Stimulated activated CD4-positive, alpha-beta T cell treated with anti-CD3 and anti-CD28 coated beads, TNF-alpha, amount 100 ng/mL, for 1 hour (primary cell): ENCODE measurements around the gene KNG1.
"Not testable (repeated sequence)": the region's sequence is repeated elsewhere in the genome, so short reads cannot be mapped to it uniquely, and the experiment has no call there.

Source experiments
- DNase-seq, 3 donors: peaks; one replicate each; pipeline ENCODE4 v3.0.0-alpha.2; 2020; ENCODE audit warnings: low read depth in 3 of 3, low spot score in 1 of 3

KNG1 gene

DNA sequence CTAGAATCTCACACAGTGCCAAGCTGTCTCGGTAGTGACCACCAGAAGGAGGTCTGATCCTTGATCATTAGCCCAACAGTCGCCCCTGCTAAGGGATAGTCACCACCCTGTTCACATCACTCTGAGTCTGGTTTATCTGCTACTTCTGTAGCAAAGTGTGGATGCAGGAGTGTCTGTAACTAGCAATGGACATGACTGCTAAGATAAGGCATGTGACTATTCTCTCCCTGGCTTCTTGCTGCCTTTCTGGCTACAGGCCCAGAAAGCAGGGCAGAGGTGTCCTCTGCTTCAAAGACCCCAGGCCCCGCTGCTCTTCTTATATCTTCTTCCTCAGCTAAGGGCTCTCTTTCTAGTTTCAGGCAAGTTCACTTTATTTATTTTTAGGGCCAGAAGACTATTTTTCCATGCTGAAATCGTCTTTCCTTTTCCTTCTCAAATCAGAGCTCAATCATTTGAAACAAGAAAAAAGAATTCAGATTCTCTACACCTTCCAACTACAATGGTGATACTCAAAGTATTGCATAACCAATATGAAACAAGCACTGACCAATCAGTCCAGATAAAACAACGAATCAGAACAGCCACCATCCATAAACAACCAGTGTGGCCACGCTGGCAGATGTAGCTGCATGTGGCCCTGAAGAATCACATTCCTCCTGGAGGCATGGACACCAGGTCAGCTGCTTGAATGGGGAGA lies 8.0 kb upstream of the KNG1 start:
- DNase-seq: no peak

DNA sequence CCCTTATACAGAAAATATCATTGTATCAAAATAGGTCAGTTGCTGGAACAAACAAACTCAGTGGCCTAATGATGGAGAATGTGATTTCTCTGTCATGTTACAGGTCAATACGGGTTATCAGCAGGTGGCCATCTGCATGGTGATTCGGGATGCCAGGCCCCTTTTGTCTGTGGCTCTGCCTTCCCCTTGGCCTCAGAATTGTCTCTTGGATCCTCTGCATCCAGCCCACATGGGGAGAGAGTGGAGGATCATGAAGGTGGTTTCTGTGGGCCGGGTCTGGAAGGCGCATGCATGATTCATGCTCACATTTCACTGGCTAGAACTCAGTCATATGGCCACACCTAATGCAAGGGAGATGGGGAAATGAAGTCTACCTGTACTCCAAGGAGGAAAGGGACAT lies 6.5 kb upstream of the KNG1 start:
- DNase-seq: not testable (repeated sequence)

GRCh38 chr3:186713499-186713898 lies 3.7 kb upstream of the KNG1 start:
- no peak for DNase-seq

DNA sequence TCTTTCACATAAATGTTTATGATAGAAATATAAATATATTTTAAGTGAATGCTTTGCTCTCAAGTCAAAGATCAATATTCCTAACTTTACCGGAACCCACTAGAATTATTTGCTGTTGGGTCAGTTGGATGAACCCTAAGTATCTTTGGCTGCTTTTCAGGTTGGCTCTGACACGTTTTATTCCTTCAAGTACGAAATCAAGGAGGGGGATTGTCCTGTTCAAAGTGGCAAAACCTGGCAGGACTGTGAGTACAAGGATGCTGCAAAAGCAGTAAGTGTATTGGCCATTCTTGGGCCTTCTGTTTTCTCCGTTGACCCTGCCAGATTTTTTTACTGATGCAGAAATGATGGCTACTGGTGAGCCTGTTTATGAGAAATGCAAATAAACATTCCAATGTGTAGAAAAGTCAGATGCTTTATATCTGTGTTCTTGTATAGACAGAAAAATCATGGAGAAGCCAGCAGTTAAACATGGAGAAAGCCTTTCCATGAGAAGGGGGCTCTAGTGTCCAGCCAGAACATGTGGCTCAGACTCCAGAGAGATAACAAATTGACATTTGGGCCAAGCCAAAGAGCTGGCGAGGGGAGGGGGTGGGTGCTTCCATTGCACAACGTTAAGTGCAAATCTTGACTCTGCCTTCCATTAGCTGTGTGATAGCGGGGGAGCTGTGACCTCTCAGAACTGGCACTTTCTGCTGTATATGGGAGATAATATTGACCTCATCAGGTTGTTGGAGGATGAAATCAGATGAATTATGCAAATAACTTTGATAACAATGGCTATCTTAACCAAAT lies 3.0 kb downstream of the KNG1 start:
- DNase-seq: no peak

DNA sequence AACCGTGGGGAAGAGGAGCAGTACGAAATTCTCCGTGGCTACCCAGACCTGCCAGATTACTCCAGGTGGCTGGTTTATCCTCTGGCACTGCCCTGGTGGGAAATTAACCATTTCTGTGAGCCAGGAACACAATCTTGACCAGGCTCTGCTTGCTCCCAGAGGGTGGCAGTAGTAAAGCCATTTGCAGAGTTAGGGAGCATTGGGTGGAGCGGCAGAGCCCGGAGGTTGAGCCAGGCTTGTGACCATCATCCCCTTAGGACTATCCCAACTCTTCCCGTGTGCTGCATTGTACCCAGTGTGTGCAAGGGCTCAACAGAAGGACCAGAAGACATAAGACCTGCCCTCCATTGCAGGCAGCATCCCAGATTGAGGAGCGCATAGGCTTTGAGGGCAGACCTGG lies 5.3 kb downstream of the KNG1 start:
- no peak for DNase-seq

GRCh38 chr3:186724911-186725310 lies 7.8 kb downstream of the KNG1 start:
- no peak for DNase-seq

GRCh38 chr3:186732169-186732766 lies 15.1 kb downstream of the KNG1 start:
- DNase-seq: no peak

DNA sequence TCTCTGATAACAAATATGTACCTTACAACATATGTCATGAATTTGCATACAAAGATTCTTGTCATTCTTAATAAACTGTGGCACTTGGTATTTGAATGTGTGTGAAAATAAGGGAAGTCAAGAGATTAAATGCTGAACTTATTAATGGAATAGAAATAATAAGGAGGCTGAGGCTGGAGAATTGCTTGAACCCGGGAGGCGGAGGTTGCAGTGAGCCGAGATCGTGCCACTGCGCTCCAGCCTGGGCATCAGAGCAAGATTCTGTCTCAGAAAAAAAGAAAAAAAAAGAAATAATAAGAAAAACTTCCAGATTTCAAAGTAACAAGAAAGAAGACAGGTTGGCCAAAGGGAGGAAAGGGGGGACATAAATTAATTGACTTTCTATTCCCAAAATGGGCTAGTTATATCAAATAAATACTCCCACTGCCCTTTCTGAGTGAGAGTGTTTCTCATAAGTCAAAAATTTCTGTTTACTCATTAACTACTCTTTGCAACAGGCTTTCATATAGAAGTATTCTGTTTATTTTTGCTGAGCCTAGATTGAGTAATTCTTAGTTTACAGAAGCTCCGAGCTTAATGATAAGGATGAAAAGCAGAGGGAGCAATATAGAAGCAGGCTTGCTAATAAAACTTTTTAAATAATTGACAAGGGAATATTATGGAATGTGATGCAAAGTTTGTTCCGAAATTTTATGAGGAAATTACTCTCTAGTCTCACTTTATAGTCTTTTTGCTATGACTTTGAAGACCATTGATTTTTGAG lies 25.6 kb downstream of the KNG1 start:
- no peak for DNase-seq

GRCh38 chr3:186743666-186744065 lies 26.5 kb downstream of the KNG1 start:
- DNase-seq: no peak

- no peak for DNase-seq
These were observed 28.8 kb downstream of the KNG1 start for GRCh38 chr3:186746008-186746407.

DNA sequence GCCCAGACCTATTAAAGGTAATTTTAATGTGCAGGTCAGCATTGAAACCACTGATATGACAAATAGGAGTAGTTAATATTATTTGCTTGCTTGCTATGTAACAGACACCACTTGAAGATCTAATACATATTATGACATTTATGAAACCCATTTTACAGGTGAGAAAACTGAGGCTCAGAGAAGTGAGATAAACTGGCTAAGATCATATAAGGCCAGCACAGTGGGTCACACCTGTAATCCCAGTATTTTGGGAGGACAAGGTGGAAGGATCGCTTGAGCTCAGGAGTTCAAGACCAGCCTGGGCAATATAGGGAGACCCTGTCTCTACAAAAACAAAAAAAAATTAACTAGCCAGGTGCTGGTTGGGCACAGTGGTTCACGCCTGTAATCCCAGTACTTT lies 33.2 kb downstream of the KNG1 start:
- no peak for DNase-seq

- DNase-seq: no peak
These were observed 34.3 kb downstream of the KNG1 start for GRCh38 chr3:186751480-186751879.

- no peak for DNase-seq
These were observed 36.8 kb downstream of the KNG1 start for GRCh38 chr3:186754006-186754405.

DNA sequence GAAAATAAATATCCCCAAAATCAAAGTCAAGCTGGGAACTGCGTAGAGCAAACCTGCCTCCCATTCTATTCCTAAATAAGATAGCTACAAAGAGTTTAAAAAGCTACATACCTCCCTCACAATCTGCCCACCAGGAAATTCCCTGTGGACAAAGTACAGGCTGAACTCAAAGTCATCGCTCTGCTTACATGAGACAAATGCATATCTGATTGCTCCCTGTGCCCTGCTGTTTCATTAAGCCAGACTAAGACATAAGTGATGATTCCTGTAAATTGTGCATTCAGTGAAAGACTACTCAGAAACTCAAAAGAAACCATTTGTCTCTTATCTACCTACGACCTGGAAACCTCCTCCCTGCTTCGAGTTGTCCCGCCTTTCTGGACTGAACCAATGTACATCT lies 37.7 kb downstream of the KNG1 start:
- no peak for DNase-seq

DNA sequence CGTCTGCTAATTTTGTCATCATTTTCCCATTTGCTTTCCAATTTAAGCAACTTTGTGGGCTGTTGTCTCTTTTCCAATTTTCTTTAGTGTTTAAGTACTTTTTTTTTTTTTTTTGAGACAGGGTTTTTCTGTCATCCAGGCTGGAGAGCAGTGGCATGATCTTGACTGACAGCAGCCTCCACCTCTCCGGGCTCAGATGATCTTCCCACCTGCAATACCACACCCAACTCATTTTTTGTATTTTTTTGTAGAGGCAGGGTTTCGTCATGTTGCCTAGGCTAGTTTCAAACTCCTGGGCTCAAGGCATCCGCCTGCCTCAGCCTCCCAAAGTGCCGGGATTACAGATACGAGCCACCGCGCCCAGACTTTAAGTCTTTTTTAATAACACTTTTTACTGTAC lies 40.1 kb downstream of the KNG1 start:
- no peak for DNase-seq

GRCh38 chr3:186757686-186758220 lies 40.6 kb downstream of the KNG1 start:
- no peak for DNase-seq

DNA sequence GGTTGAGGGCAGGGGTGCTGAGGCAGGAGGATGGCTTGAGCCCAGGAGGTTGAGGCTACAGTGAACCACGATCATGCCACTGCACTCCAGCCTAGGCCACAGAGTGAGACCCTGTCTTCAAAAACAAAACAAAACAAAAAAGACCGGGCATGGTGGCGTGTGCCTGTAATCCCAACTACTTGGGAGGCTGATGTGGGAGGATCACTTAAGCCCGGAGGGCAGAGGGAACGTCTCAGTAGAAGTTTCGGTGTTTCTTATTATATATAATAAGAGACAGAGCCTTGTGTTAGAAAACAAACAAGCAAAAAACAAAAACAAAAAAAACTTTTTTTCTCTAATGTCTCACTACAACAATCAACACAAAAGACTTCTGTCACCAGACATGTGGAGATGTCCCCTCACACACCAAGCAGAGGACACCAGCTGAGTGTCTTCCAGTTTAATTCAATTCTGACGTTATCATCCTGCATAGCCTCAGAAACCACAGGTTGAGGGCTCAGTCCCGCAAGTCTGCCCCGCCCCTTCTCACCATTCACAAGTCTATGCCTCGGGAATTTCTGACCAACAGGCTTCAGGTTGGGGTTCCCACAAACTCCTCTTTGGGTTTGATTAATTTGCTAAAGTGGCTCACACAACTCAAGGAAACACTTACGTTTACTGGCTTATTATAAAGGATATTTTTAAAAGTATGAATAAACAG lies 42.2 kb downstream of the KNG1 start:
- DNase-seq: no peak

DNA sequence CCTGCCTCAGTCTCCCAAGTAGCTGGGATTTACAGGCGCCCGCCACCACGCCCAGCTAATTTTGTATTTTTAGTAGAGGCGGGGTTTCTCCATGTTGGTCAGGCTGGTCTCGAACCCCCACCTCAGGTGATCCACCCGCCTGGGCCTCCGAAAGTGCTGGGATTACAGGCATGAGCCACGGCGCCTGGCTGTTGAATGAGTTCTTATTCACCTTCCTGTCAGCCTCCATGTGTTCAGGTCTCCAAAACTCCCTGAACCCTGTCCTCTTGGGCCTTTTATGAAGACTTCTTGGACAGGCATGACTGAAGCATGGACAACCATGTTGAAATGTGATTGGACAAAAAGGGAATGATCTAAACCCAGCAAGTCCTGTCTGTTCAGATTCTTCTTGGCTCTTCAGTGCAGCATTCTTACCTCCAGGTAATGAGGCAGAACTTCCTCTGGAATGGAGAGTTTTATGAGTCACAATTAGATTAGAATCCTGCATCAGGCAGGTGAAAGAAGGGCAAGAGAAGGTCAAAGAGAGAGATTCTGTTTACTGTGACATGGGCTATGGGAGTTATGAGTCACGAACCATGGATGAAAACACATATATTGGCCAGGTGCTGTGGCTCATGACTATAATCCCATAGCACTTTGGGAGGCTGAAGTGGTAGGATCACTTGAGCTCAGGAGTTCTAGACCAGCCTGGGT lies 43.1 kb downstream of the KNG1 start:
- no peak for DNase-seq

- no peak for DNase-seq
These were observed 43.8 kb downstream of the KNG1 start for GRCh38 chr3:186760897-186761447.

- peak in 1 of 3 donors; percentile 8 for DNase-seq
These were observed 55.1 kb downstream of the KNG1 start for GRCh38 chr3:186772281-186772694.
